Left lung (tissue), 10 donors: ENCODE measurements around the gene SREBF1. TPM values are rescaled to one million over a fixed set of nuclear protein-coding genes. Genes with fewer than 3 reads are reported as not detected.

ENCODE experiments used
- ATAC-seq: fragments of 200-7000 bp; cut with Tn5 transposase; one replicate; pipeline ENCODE4 v1.9.1; 2020; ENCODE audit warnings: moderate library complexity
- DNase-seq, 4 donors: peaks; one replicate each; pipeline ENCODE4 v3.0.0-alpha.2; 2013 to 2020
- H3K27ac ChIP-seq, 2 donors: fragments of 200-600 bp; sonication (generic) in 1 of 2; one replicate each; pipeline versions ENCODE4 v1.5.0 to v1.8.0; 2020 to 2021
- H3K27me3 ChIP-seq, 2 donors: fragments of 200-600 bp; sonication (generic) in 1 of 2; one replicate each; pipeline versions ENCODE4 v1.5.0 to v1.8.0; 2020 to 2021
- H3K36me3 ChIP-seq, 2 donors: fragments of 200-600 bp; sonication (generic) in 1 of 2; one replicate each; pipeline versions ENCODE4 v1.5.0 to v1.8.0; 2020 to 2021
- H3K4me1 ChIP-seq, 2 donors: fragments of 200-600 bp; one replicate each; pipeline ENCODE4 v1.8.0; 2021
- H3K4me3 ChIP-seq, 2 donors: fragments of 200-600 bp; sonication (generic) in 1 of 2; one replicate each; pipeline versions ENCODE4 v1.5.0 to v1.8.0; 2020 to 2021; ENCODE audit warnings: mild to moderate bottlenecking in 1 of 2
- H3K9me3 ChIP-seq, 2 donors: fragments of 200-600 bp; sonication (generic) in 1 of 2; one replicate each; pipeline versions ENCODE4 v1.5.0 to v1.8.0; 2020 to 2021
- CTCF ChIP-seq, 2 donors: fragments of 200-600 bp; sonication (generic) in 1 of 2; IDR thresholded peaks; one replicate each; pipeline versions ENCODE4 v1.5.0 to v1.8.0; 2021; ENCODE audit warnings: antibody characterized with exemption in 2 of 2
- intact Hi-C, 2 donors: fragments of 100-400 bp; cut with DNase I; formaldehyde crosslinking; loops; one replicate each; pipeline versions ENCODE4 v1.11.2 to v1.14.2; 2022
- polyA plus RNA-seq, 6 donors: library from polyadenylated mRNA; unstranded; fragments of 120-200 nt; gene quantifications; one replicate each; pipeline ENCODE4 v1.2.1, GENCODE V29; 2013; ENCODE audit not compliant: insufficient read length in 6 of 6
- total RNA-seq, 2 donors: library from RNA; stranded (reverse); fragmentation: NEBNext Ultra II Directional; extraction: Animal tissue kit (Norgen Biotek cat#: 25700); gene quantifications; one replicate each; pipeline ENCODE4 v1.2.1, GENCODE V29; 2021
- donor health status: DM: no; HTN: yes; CAD: no.
- donor health status: DM: no; HTN: no; CAD: no.

SREBF1 gene
- total and polyA plus RNA-seq, 8 donors = 27.9 to 122 (median 46.4) TPM

- no peak for ATAC-seq
- intact Hi-C loops = no loop called here
Observed at GRCh38 chr17:17874478-17874877, 37.7 kb upstream of the SREBF1 start.

GRCh38 chr17:17873450-17873991 lies 36.7 kb upstream of the SREBF1 start:
- Histone ChIP-seq H3K9me3 (no peaks in the 10 kb centered on the region), H3K27ac (no peak overlapping the region), H3K36me3 (peaks cover 0 to 32% of the 10 kb centered on the region in 2 donors), H3K4me3 (no peak overlapping the region), H3K4me1 (peaks cover 22 to 32% of the 10 kb centered on the region in 2 donors), H3K27me3 (no peaks in the 10 kb centered on the region)
- DNase-seq (peak in 1 of 4 donors; percentile 42), ATAC-seq (no peak)
- intact Hi-C loops = no loop called here
- no peak for TF ChIP-seq CTCF (IDR thresholded peaks at IDR 0.05)

More at GRCh38 chr17:17874478-17874877, 37.7 kb upstream of the SREBF1 start:
- Histone ChIP-seq H3K27me3 (no peaks in the 10 kb centered on the region), H3K27ac (no peak overlapping the region), H3K4me3 (no peak overlapping the region), H3K36me3 (peaks cover 0 to 35% of the 10 kb centered on the region in 2 donors), H3K9me3 (no peaks in the 10 kb centered on the region), H3K4me1 (peaks cover 26 to 40% of the 10 kb centered on the region in 2 donors)
- no peak for TF ChIP-seq CTCF (IDR thresholded peaks at IDR 0.05)
- DNase-seq = no peak

GRCh38 chr17:17872547-17873345 lies 36.0 kb upstream of the SREBF1 start:
- Histone ChIP-seq H3K27ac (no peak overlapping the region), H3K27me3 (no peaks in the 10 kb centered on the region), H3K36me3 (peaks cover 0 to 34% of the 10 kb centered on the region in 2 donors), H3K9me3 (no peaks in the 10 kb centered on the region), H3K4me3 (no peak overlapping the region), H3K4me1 (peaks cover 15 to 24% of the 10 kb centered on the region in 2 donors)
- intact Hi-C loops = no loop called here
- no peak for DNase-seq
- no peak for TF ChIP-seq CTCF (IDR thresholded peaks at IDR 0.05)
- no peak for ATAC-seq

- no peak for ATAC-seq
Observed at GRCh38 chr17:17871913-17872312, 35.1 kb upstream of the SREBF1 start.

More at GRCh38 chr17:17871913-17872312, 35.1 kb upstream of the SREBF1 start:
- Histone ChIP-seq H3K4me1 (peaks cover 7 to 16% of the 10 kb centered on the region in 2 donors), H3K9me3 (no peaks in the 10 kb centered on the region), H3K27me3 (no peaks in the 10 kb centered on the region), H3K36me3 (peaks cover 0 to 34% of the 10 kb centered on the region in 2 donors), H3K4me3 (no peak overlapping the region), H3K27ac (no peak overlapping the region)
- TF ChIP-seq CTCF (IDR thresholded peaks at IDR 0.05) = no peak
- DNase-seq = no peak
- intact Hi-C loops = no loop called here
